Lung (tissue), 12 donors: ENCODE results near the gene SPOCK3. TPM values are rescaled to one million over a fixed set of nuclear protein-coding genes. Genes with fewer than 3 reads are reported as not detected.
"Not testable (repeated sequence)": the region's sequence is repeated elsewhere in the genome, so short reads cannot be mapped to it uniquely, and the experiment has no call there.

Source experiments
- ATAC-seq: fragments of 200-7000 bp; cut with Tn5 transposase; one replicate; pipeline ENCODE4 v1.9.1; 2020; ENCODE audit warnings: moderate number of reproducible peaks; ENCODE audit not compliant: insufficient read depth, low FRiP score
- DNase-seq, 3 donors: peaks; one replicate each; pipeline ENCODE4 v3.0.0-alpha.2; 2013 to 2017
- H3K27ac ChIP-seq, 2 donors: one replicate each; pipeline ENCODE4 v1.5.1; 2013; ENCODE audit warnings: mild to moderate bottlenecking in 2 of 2, moderate library complexity in 2 of 2, control low read depth in 1 of 2, inconsistent platforms in 1 of 2, low read depth in 1 of 2, low read length in 1 of 2
- H3K27me3 ChIP-seq, 3 donors: one replicate each; pipeline ENCODE4 v1.5.1; 2013; ENCODE audit warnings: low read length in 2 of 3; ENCODE audit not compliant: control insufficient read depth in 3 of 3, insufficient read depth in 3 of 3
- H3K36me3 ChIP-seq, 4 donors: one replicate each; pipeline ENCODE4 v1.5.1; 2013; ENCODE audit warnings: low read length in 4 of 4, mild to moderate bottlenecking in 1 of 4, moderate library complexity in 1 of 4; ENCODE audit not compliant: control insufficient read depth in 4 of 4, insufficient read depth in 4 of 4
- H3K4me1 ChIP-seq, 5 donors: one replicate each; pipeline ENCODE4 v1.5.1; 2013; ENCODE audit warnings: low read length in 5 of 5, mild to moderate bottlenecking in 2 of 5, moderate library complexity in 1 of 5; ENCODE audit not compliant: control insufficient read depth in 5 of 5, insufficient read depth in 5 of 5
- H3K4me3 ChIP-seq: one replicate; pipeline ENCODE4 v1.5.1; 2013; ENCODE audit warnings: mild to moderate bottlenecking, control low read depth, moderate library complexity
- H3K9ac ChIP-seq, 2 donors: one replicate each; pipeline ENCODE4 v1.5.1; 2013; ENCODE audit warnings: low read length in 2 of 2, control low read depth in 1 of 2; ENCODE audit not compliant: insufficient read depth in 1 of 2
- H3K9me3 ChIP-seq, 4 donors: one replicate each; pipeline ENCODE4 v1.5.1; 2013; ENCODE audit warnings: low read length in 3 of 4, mild to moderate bottlenecking in 1 of 4, moderate library complexity in 1 of 4; ENCODE audit not compliant: control insufficient read depth in 4 of 4, insufficient read depth in 3 of 4
- CTCF ChIP-seq: IDR thresholded peaks from 2 replicates; pipeline ENCODE4 v1.5.1; 2012; ENCODE audit warnings: mild to moderate bottlenecking; ENCODE audit errors: control extremely low read depth, extremely low read depth
- WGBS, 2 donors: extraction: QIAGEN DNeasy Blood & Tissue Kit; methylation state at CpG; one replicate each; pipeline ENCODE4 v1.1.7; 2013; 5-methylcytosine and 5-hydroxymethylcytosine counted together
- polyA plus RNA-seq, 2 donors: library from polyadenylated mRNA; stranded (reverse); fragments of 200-250 nt; gene quantifications; one replicate each; pipeline ENCODE4 v1.2.1, GENCODE V29; 2013
- total RNA-seq, 2 donors: library from RNA; depleted of rRNA in 1 of 2; stranded (reverse); fragments of >200 nt in 1 of 2; gene quantifications; one replicate each; pipeline ENCODE4 v1.2.1, GENCODE V29; 2014 to 2021
- donor health status: control.
- donor health status: control.
- donor health status: Bipolar disorder and iron deficiency.
- donor health status: healthy.
- donor health status: DM: yes; HTN: yes; CAD: no.

SPOCK3 gene
- total and polyA plus RNA-seq, 4 donors, result 0.24 to 1.4 (median 0.60) TPM

GRCh38 chr4:166741742-166742141, 492.6 kb downstream of the SPOCK3 start:
- 89 to 94% methylated on average over 1 of the region's 1 CpG for WGBS, 2 donors
- no peak for TF ChIP-seq CTCF
- no peak for ATAC-seq

GRCh38 chr4:166739215-166739614, 495.1 kb downstream of the SPOCK3 start:
- not testable (repeated sequence) for ATAC-seq, DNase-seq, H3K9ac ChIP-seq, H3K36me3 ChIP-seq, H3K27me3 ChIP-seq, H3K27ac ChIP-seq, H3K9me3 ChIP-seq, H3K4me1 ChIP-seq, H3K4me3 ChIP-seq
- WGBS, 2 donors, result 91 to 98% methylated on average over 4 of the region's 4 CpGs

More at GRCh38 chr4:166741742-166742141, 492.6 kb downstream of the SPOCK3 start:
- Histone ChIP-seq H3K4me1 (no peaks in the 10 kb centered on the region), H3K4me3 (no peak overlapping the region), H3K27me3 (no peaks in the 10 kb centered on the region), H3K9me3 (peaks cover 0 to 3% (median 0%) of the 10 kb centered on the region in 4 donors), H3K9ac (no peak overlapping the region), H3K27ac (no peak overlapping the region), H3K36me3 (no peaks in the 10 kb centered on the region)
- no peak for DNase-seq

GRCh38 chr4:166737430-166737829, 496.9 kb downstream of the SPOCK3 start:
- Histone ChIP-seq H3K4me3 (no peak overlapping the region), H3K9me3 (no peaks in the 10 kb centered on the region), H3K4me1 (no peaks in the 10 kb centered on the region), H3K27me3 (no peaks in the 10 kb centered on the region), H3K27ac (no peak overlapping the region), H3K36me3 (no peaks in the 10 kb centered on the region), H3K9ac (no peak overlapping the region)
- no peak for ATAC-seq
- no peak for TF ChIP-seq CTCF
- no peak for DNase-seq

GRCh38 chr4:166735553-166735952, 498.7 kb downstream of the SPOCK3 start:
- no peak overlapping the region for H3K9ac ChIP-seq
- H3K36me3 ChIP-seq, result no peaks in the 10 kb centered on the region
- no peak overlapping the region for H3K4me3 ChIP-seq
- DNase-seq (no peak), ATAC-seq (no peak)
- no peaks in the 10 kb centered on the region for H3K27me3 ChIP-seq
- 31 to 91% methylated on average over 1 of the region's 1 CpG for WGBS, 2 donors
- H3K4me1 ChIP-seq, result no peaks in the 10 kb centered on the region
- no peak overlapping the region for H3K27ac ChIP-seq
- TF ChIP-seq CTCF, result no peak
- no peaks in the 10 kb centered on the region for H3K9me3 ChIP-seq
